Testis (tissue), 2 donors: ENCODE results near the gene LMCD1.

Source experiments
- POLR2A ChIP-seq: fragments of 450-650 bp; IDR thresholded peaks from one replicate; pipeline ENCODE4 v1.6.1; 2017; ENCODE audit warnings: antibody characterized with exemption, mild to moderate bottlenecking, moderate library complexity
- TF ChIP-seq, protein P1 (sequence below), 3 experiments: fragments of 450-650 bp in 2 of 3; fragments of 200-600 bp in 1 of 3; sonication (generic) in 1 of 3; IDR thresholded peaks; one replicate each; pipeline ENCODE4 v1.5.1; 2016 to 2019; ENCODE audit warnings: antibody characterized with exemption in 3 of 3, mild to moderate bottlenecking in 2 of 3, moderate library complexity in 1 of 3

GRCh38 chr3:8489278-8489792, 12.3 kb upstream of the LMCD1 start:
- TF ChIP-seq, protein P1, sequence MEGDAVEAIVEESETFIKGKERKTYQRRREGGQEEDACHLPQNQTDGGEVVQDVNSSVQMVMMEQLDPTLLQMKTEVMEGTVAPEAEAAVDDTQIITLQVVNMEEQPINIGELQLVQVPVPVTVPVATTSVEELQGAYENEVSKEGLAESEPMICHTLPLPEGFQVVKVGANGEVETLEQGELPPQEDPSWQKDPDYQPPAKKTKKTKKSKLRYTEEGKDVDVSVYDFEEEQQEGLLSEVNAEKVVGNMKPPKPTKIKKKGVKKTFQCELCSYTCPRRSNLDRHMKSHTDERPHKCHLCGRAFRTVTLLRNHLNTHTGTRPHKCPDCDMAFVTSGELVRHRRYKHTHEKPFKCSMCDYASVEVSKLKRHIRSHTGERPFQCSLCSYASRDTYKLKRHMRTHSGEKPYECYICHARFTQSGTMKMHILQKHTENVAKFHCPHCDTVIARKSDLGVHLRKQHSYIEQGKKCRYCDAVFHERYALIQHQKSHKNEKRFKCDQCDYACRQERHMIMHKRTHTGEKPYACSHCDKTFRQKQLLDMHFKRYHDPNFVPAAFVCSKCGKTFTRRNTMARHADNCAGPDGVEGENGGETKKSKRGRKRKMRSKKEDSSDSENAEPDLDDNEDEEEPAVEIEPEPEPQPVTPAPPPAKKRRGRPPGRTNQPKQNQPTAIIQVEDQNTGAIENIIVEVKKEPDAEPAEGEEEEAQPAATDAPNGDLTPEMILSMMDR (IDR thresholded peaks at IDR 0.05), result no peak
- TF ChIP-seq POLR2A, result no peak
